Adrenal gland (tissue), 5 donors: Measurements from ENCODE around the gene ZNF394.

Experiments
- POLR2A ChIP-seq, 2 donors: fragments of 450-650 bp; IDR thresholded peaks; one replicate each; pipeline ENCODE4 v1.6.1; 2017; ENCODE audit warnings: antibody characterized with exemption in 2 of 2, mild to moderate bottlenecking in 2 of 2, moderate library complexity in 1 of 2
- TF ChIP-seq, protein P1 (sequence below), 6 experiments: fragments of 450-650 bp in 4 of 6; fragments of 200-600 bp in 2 of 6; sonication (generic) in 1 of 6; IDR thresholded peaks; 1 replicate in 5 of 6; 2 replicates in 1 of 6; pipeline versions ENCODE4 v1.5.1 to v1.8.0; 2016 to 2021; ENCODE audit warnings: antibody characterized with exemption in 6 of 6, mild to moderate bottlenecking in 2 of 6, moderate library complexity in 1 of 6
- donor health status: DM: no; HTN: no; CAD: no.

DNA sequence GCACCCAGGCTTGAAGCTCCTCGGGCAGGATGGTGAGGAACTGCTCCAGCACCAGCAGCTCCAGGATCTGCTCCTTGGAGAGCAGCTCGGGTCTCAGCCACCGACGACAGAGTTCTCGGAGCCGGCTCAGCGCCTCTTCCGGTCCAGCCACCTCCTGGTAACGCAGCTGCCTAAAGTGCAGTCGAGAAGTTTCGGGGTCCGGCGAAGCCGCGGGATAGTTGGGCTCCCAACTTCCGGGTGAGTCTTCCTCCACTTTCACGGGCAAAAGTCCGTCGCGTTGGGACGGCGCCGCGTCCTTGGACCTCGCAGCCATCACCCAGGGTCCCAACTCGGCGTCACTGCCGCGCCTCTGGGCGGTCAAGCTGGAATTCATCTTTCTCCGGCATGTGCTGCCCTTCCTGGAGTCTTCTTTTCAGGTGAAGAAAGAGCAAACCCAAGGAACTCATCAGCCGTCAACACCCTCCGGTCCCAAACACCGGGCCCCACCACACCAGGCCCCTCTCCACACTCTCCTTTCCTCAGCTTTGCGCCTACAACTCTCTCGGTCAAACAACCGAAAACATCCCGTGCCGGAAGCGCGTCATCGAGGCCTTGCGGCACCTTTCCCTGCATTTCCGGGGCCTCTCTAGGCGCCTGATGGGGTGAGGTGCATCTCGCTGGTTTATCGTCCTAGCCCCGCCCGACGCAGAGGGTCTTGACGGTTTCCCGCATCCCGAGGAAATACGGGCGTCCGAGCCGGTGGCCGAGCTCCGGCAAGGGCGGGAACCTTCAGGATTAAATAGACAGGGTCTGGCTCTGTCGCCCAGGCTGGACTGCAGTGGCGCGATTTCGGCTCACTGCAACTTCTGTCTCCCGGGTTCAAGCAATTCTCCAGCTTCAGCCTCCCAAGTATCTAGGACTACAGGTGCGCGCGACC, at the start of gene ZNF394:
- TF ChIP-seq, protein P1, sequence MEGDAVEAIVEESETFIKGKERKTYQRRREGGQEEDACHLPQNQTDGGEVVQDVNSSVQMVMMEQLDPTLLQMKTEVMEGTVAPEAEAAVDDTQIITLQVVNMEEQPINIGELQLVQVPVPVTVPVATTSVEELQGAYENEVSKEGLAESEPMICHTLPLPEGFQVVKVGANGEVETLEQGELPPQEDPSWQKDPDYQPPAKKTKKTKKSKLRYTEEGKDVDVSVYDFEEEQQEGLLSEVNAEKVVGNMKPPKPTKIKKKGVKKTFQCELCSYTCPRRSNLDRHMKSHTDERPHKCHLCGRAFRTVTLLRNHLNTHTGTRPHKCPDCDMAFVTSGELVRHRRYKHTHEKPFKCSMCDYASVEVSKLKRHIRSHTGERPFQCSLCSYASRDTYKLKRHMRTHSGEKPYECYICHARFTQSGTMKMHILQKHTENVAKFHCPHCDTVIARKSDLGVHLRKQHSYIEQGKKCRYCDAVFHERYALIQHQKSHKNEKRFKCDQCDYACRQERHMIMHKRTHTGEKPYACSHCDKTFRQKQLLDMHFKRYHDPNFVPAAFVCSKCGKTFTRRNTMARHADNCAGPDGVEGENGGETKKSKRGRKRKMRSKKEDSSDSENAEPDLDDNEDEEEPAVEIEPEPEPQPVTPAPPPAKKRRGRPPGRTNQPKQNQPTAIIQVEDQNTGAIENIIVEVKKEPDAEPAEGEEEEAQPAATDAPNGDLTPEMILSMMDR (IDR thresholded peaks at IDR 0.05) = no peak
- peak; percentile 8 to 83 for TF ChIP-seq POLR2A (IDR thresholded peaks at IDR 0.05)
